Parathyroid adenoma (tissue), 2 donors: ENCODE measurements around the gene SIGMAR1.

ENCODE experiments used
- H2AFZ ChIP-seq: fragments of 300-600 bp; sonication (generic); one replicate; pipeline ENCODE4 v1.7.0; 2017; ENCODE audit warnings: antibody characterized with exemption, mild to moderate bottlenecking
- H3K27ac ChIP-seq: fragments of 300-600 bp; sonication (generic); one replicate; pipeline ENCODE4 v1.7.0; 2017
- H3K27me3 ChIP-seq: fragments of 300-600 bp; sonication (generic); one replicate; pipeline ENCODE4 v1.7.0; 2017; ENCODE audit warnings: low read length; ENCODE audit not compliant: control insufficient read depth, insufficient read depth
- H3K36me3 ChIP-seq: fragments of 300-600 bp; sonication (generic); one replicate; pipeline ENCODE4 v1.7.0; 2017; ENCODE audit warnings: low read length; ENCODE audit not compliant: control insufficient read depth, insufficient read depth
- H3K4me1 ChIP-seq: fragments of 300-600 bp; sonication (generic); one replicate; pipeline ENCODE4 v1.7.0; 2017; ENCODE audit warnings: control low read depth
- H3K4me2 ChIP-seq: fragments of 300-600 bp; sonication (generic); one replicate; pipeline ENCODE4 v1.7.0; 2017; ENCODE audit warnings: low read length
- H3K4me3 ChIP-seq: fragments of 300-600 bp; sonication (generic); one replicate; pipeline ENCODE4 v1.7.0; 2017; ENCODE audit warnings: low read depth, low read length
- H3K79me2 ChIP-seq: fragments of 300-600 bp; sonication (generic); one replicate; pipeline ENCODE4 v1.7.0; 2017; ENCODE audit warnings: control low read depth
- H3K9ac ChIP-seq: fragments of 300-600 bp; sonication (generic); one replicate; pipeline ENCODE4 v1.7.0; 2017; ENCODE audit warnings: mild to moderate bottlenecking
- H3K9me3 ChIP-seq: fragments of 300-600 bp; sonication (generic); one replicate; pipeline ENCODE4 v1.7.0; 2017; ENCODE audit warnings: low read length; ENCODE audit not compliant: control insufficient read depth
- TF ChIP-seq, protein P1 (sequence below): fragments of 300-600 bp; sonication (generic); IDR thresholded peaks from one replicate; pipeline ENCODE4 v1.7.0; 2017; ENCODE audit warnings: antibody characterized with exemption, mild to moderate bottlenecking
- donor health status: primary hyperparathyroidism.

SIGMAR1 gene

DNA sequence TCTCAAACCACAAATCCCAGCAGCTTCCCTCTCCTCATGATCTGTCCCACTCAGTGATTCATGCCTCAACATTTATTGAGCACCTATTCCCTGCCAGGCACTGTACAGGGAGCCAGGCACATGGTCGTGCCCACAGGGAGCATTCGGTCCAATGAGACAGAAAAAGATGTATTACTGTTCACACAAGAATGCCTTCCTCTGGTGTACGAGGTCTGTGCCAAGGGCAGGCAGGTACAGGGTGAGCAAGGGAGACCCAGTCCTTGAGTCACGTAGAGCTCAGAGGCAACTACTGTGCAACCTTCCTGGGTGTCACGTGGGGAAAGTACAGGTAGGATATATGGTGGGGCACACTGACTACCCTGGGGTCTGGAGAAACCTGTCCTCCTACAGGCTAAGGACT, 52.6 kb downstream of the SIGMAR1 start:
- no peak overlapping the region for H3K9ac ChIP-seq
- H3K79me2 ChIP-seq = no peaks in the 10 kb centered on the region
- H3K4me1 ChIP-seq = no peaks in the 10 kb centered on the region
- H3K27ac ChIP-seq = no peak overlapping the region
- peaks cover 5% of the 10 kb centered on the region for H3K27me3 ChIP-seq
- TF ChIP-seq, protein P1, sequence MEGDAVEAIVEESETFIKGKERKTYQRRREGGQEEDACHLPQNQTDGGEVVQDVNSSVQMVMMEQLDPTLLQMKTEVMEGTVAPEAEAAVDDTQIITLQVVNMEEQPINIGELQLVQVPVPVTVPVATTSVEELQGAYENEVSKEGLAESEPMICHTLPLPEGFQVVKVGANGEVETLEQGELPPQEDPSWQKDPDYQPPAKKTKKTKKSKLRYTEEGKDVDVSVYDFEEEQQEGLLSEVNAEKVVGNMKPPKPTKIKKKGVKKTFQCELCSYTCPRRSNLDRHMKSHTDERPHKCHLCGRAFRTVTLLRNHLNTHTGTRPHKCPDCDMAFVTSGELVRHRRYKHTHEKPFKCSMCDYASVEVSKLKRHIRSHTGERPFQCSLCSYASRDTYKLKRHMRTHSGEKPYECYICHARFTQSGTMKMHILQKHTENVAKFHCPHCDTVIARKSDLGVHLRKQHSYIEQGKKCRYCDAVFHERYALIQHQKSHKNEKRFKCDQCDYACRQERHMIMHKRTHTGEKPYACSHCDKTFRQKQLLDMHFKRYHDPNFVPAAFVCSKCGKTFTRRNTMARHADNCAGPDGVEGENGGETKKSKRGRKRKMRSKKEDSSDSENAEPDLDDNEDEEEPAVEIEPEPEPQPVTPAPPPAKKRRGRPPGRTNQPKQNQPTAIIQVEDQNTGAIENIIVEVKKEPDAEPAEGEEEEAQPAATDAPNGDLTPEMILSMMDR = no peak
- H3K4me2 ChIP-seq = no peak overlapping the region
- no peaks in the 10 kb centered on the region for H3K36me3 ChIP-seq
- no peak overlapping the region for H2AFZ ChIP-seq
- no peaks in the 10 kb centered on the region for H3K9me3 ChIP-seq
- H3K4me3 ChIP-seq = no peak overlapping the region
